ENCODE results near the gene GDPD3. TPM values are rescaled to one million over a fixed set of nuclear protein-coding genes. Genes with fewer than 3 reads are reported as not detected.

GDPD3 gene
- polyA plus RNA-seq, 1 donor from 2014 or later: not detected

DNA sequence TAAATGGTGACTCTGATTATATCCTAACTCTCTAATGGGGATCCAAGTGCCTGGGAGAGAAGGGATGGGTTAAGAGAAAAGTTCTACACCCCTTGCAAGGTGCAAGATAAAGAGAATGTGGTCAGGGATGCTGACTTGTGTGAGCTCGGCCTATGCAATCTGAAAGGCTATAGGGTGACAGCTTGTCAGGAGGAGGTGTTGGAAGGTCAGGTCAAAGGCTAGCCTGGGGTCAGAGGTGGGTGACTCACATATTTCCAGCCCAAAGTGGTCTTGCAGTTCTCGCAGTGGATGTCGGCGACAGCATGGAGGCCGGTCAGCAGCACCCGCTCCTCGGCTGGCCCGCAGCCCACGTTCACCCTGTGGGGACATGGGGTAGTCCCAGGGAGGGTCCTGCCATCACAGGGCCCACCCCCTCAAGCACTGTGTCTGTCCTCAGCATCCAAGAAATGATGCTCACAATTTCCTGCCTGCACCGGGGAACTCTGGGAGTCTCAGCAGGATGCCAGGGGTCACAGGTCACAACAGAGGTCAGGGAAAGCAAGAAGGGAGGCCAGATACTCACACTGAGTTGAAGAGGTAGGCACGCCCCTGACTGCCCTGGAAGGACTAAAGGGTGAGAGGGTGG is 18.7 kb downstream of the GDPD3 start:
- Mint-ChIP-seq H3K9me3 (peaks cover 2 to 15% (median 14%) of the 10 kb centered on the region in 3 donors), H3K4me1 (peaks cover 20 to 27% (median 24%) of the 10 kb centered on the region in 3 donors), H3K36me3 (peaks cover 7% of the 10 kb centered on the region), H3K27me3 (no peaks in the 10 kb centered on the region), H3K27ac (peak overlapping the region; percentile 82 to 94 (median 92)), H3K4me3 (peak overlapping the region; percentile 85 to 95 (median 90))

DNA sequence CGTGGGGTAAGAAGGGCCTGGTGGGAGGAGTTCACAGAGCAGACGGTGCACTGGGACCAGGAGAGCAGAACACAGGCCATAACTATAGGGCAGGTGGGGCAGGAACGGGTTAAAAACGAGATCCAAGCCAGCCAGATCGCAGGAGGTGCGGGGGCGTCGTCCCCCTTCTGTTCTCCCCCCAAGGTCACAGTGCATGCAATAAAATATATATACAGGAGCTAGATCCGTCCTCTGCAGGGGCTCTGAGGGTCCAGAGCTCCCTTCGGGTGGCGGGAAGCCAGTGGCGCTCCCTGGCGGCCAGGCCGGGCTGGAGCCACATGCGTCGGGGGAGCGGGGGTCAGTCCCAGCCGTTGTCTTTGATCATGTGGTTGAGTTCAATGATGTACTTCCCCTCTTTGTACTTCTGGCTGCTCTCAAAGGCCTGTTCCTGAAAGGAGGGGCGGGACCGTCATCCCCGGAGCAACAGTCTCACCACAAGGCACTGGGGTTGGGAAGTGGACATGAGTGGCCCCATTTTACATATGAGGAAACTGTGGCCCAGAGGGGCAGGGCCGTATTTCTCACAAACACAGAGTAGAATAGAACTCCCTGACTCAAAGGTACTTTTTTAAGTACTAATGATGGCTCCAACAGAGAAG is 20.8 kb downstream of the GDPD3 start:
- Mint-ChIP-seq H3K4me1 (peaks cover 23 to 29% (median 24%) of the 10 kb centered on the region in 3 donors), H3K27ac (peak overlapping the region; percentile 94 to 99 (median 95)), H3K9me3 (peaks cover 2 to 8% (median 5%) of the 10 kb centered on the region in 3 donors), H3K27me3 (no peaks in the 10 kb centered on the region), H3K4me3 (peak overlapping the region; percentile 90 to 96 (median 93)), H3K36me3 (peaks cover 7% of the 10 kb centered on the region)

DNA sequence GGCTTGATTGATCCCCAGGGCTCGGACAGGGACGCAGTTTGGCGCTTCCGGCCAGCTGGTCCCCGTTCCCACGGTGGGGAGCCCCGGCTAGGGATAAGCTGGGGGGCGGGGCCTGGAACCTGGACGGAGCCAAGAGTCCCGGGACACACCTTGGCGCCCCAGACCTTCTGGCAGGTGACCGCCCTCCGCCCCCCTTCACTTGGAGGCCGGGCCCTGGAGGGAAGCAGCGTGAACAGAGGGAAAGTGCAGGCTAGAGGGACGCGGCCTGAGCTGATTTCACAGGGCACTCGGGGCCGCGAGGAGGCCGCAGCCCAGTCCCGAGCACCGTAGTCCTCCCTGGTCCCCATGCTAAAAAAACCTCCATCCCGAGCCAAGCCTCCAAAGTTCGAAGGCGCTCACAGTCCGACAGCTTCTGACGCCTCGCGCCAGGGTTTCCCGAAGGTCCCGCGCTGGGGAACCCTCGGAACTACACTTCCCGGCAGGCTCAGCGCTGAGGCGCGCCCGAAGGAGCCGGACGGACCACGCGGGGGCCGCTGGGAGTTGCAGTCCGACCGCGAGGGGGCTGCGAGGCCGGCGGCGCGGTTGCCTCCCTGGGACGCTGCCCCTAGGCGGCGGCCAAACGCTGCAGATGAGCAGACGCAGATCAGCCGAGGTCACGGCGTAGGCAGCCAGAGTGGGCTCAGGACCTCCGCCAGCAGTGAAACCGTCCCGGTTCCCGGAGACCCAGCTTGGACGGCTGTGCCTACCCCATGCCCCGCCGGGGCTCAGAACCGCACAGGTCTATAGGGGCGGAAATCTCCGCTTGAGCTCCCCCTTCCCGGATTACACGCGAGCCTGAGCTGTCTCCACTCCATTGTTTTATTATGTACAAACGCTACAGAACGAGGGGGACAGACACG is 21.6 kb downstream of the GDPD3 start, which contains the start of gene TBX6:
Gene TBX6 (minus strand): TSS at position 451 of the 899 bp plus-strand sequence. CDS start 731 bp downstream, outside the sequence.
- Mint-ChIP-seq H3K4me1 (peaks cover 21 to 36% (median 29%) of the 10 kb centered on the region in 3 donors), H3K4me3 (peak within 1 kb of the TSS; percentile 90 to 96 (median 93)), H3K27me3 (no peaks in the 10 kb centered on the region), H3K9me3 (peaks cover under 1% of the 10 kb centered on the region in 3 donors), H3K27ac (peak within 1 kb of the TSS; percentile 94 to 99 (median 95)), H3K36me3 (peaks cover 2% of the 10 kb centered on the region)

DNA sequence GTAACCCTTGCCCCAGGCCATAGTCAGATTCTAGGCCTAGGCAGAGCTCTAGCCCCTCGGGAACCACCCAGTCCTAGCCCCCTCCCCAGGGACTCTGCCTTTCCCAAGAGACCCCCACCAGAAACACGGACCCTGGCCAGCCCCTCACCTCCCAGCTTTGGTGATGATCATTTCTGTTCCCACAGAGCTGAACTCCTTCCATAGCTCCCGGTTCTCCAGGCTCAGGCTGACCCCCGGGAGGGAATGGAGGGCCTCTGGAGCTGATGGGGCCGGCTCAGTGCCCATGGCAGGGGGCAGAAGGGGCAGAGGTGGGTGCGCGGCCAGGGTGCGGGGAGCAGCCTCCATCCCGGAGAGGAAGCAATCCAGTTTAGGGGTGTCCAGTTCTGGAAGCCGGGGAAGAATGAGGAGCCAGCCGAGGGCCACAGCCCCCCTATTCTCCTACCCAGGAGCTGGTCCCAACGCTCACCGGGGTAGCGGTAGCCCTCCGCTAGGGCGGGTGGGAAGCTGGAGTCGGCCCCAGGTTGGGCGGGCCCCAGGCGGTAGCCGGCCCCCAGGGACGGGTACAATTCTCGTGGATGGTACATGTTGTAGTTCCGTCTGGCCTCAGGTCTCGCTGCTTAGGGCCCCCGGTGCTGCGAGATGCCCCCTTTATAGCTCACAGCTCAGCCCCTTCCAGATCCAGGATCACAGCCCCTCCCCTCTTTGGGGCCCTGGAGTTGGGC is 22.6 kb downstream of the GDPD3 start:
- peaks cover 2% of the 10 kb centered on the region for H3K36me3 Mint-ChIP-seq
- H3K9me3 Mint-ChIP-seq: no peaks in the 10 kb centered on the region
- H3K27ac Mint-ChIP-seq: peak overlapping the region; percentile 12 to 81 (median 55)
- peak overlapping the region; percentile 41 to 72 (median 68) for H3K4me3 Mint-ChIP-seq
- peaks cover 17 to 39% (median 30%) of the 10 kb centered on the region in 3 donors for H3K4me1 Mint-ChIP-seq
- H3K27me3 Mint-ChIP-seq: no peaks in the 10 kb centered on the region

DNA sequence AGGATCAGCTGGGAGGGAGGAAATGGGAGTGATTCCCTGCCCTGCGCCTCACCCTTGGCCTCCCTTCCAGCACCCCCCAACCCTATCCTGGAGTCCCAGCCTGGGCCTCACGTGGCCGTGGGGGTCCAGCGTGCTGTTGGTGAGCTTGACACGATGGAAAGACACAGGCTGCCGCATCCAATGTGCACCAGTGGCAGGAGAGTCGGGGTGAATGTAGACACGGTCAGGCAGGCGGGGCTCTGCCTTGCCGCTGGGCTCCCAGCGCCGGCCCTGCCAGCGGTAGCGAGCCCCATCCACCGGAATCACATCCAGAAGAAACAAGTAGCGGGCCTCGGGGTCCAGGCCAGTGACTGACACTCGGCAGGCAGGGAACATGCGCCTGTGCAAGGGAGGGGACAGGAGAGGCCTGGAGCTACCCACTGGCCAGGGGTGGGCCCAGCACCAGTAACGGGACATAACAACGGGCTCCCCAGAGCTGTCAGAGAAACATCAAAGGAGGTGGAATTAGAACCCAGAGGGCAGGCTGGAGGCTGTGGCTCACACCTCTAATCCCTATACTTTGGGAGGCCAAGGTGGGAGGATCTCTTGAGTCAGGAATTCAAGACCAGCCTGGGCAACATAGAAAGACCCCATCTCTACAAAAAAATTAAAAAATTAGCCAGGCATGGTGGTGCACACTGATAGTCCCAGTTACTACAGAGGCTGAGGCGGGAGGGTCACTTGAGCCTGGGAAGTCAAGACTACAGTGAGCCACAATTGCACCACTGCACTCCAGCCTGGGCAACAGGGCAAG is 24.3 kb downstream of the GDPD3 start:
- H3K36me3 Mint-ChIP-seq: no peaks in the 10 kb centered on the region
- no peaks in the 10 kb centered on the region for H3K9me3 Mint-ChIP-seq
- peak overlapping the region; percentile 55 to 87 (median 58) for H3K27ac Mint-ChIP-seq
- peak overlapping the region in 3 of 4 donors; percentile 27 to 63 (median 49) for H3K4me3 Mint-ChIP-seq
- H3K4me1 Mint-ChIP-seq: peaks cover 13 to 30% (median 23%) of the 10 kb centered on the region in 3 donors
- no peaks in the 10 kb centered on the region for H3K27me3 Mint-ChIP-seq

DNA sequence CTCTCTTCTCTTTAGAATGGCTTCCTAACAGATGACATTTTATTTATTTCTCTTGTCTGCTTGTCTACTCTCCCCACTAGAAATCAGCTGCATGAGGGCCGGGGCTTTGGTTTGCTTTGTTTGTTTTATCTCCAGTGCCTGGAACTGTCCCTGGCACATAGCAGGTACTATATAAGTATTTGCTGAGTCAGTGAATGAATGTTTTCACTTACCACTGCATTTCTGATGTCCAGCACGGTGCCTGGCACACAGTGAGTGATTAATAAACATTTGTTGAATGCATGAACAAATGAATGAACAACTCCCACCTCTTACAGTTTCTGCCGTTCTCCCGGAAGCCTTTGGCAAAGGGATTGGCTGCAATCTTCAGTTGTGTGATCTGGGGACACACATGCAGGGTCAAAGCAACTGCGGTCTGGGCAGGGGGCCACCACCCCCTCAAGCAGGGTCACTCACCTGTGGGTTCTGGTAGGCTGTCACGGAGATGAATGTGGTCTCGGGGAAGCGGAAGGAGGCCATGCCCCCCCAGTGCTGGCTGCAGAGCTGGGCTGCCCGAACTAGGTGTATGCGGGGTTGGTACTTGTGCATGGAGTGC is 25.0 kb downstream of the GDPD3 start:
- H3K9me3 Mint-ChIP-seq: no peaks in the 10 kb centered on the region
- H3K4me1 Mint-ChIP-seq: peaks cover 13 to 28% (median 23%) of the 10 kb centered on the region in 3 donors
- peak overlapping the region in 2 of 4 donors; percentile 39 to 49 for H3K4me3 Mint-ChIP-seq
- no peaks in the 10 kb centered on the region for H3K36me3 Mint-ChIP-seq
- no peaks in the 10 kb centered on the region for H3K27me3 Mint-ChIP-seq
- peak overlapping the region in 2 of 3 donors; percentile 42 to 58 for H3K27ac Mint-ChIP-seq

DNA sequence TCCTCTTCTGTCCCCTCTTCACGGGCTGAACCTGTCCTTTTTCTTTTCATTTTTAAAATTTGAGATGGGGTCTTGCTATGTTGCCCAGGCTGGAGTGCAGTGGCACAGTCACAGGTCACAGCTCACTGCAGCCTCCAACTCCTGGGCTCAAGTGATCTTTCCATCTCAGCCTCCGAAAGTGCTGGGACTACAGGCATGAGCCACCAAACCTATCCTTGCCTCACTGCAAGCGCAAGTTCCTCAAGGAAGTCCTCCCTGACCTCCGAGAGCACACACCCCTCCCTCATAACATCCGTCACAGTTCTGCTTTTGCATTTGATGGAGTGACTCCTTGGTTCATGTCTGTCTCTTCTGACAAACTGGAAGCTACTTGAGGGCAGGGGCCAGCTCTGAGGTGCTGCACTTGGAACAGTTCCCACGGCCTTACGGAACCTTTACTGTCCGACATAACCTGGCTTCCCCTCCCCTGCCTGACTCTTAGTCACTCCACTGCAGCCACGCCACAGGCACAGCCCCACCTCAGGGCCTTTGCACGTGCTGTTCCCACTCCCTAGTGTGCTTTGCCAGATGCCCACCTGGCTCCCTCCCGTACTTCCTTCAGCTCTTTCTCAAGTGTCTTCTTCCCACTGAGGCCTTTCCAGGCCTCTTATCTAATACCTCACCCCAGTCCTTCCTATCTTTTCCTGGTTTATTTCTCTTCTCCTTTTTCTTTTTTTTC is 26.0 kb downstream of the GDPD3 start:
- no peaks in the 10 kb centered on the region for H3K27me3 Mint-ChIP-seq
- H3K36me3 Mint-ChIP-seq: no peaks in the 10 kb centered on the region
- H3K4me1 Mint-ChIP-seq: peaks cover 6 to 23% (median 18%) of the 10 kb centered on the region in 3 donors
- H3K4me3 Mint-ChIP-seq: peak overlapping the region in 1 of 4 donors; percentile 5
- peak overlapping the region; percentile 35 to 80 (median 68) for H3K27ac Mint-ChIP-seq
- H3K9me3 Mint-ChIP-seq: no peaks in the 10 kb centered on the region

DNA sequence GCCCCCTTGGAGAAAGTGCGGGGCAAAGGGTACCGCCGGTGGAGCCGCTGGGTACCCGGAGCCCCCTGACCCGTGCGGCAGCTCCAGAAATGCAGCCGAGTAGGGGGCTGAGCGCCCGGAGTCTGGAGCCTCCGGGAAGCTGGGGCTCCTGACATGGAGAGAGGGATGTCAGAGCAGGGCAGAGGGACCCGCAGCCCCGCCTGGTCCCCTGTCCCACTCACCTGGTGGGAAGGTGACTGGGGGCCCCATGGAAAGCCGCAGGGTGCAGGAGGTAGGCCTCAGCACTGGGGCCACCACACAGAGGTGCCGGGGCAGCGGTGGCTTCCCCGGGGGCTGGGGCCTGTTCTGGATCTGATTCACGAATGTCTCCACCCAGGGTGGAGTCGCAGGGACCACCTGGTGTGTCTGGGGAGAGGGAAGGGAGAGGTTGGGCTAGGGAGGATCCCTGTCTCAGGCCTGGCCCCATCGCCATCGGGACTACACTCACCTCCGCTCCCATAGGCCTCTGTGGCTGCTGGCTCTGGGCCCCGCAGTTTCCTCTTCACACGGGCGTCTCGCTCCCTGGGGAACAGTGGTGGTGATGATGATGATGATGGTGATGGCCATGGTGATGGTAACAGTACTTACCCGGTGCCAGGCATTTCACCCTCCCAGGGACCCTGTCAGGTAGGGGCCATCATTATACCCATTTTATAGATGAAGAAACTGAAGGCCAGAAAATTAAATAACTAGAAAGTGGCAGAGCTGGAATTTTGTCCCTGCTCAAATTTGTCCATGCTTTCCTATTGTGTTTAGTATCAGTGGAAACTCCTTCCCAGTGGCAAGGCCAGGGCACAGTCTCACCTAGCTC is 26.8 kb downstream of the GDPD3 start:
- H3K27me3 Mint-ChIP-seq: no peaks in the 10 kb centered on the region
- H3K27ac Mint-ChIP-seq: peak overlapping the region; percentile 35 to 68 (median 67)
- peak overlapping the region in 3 of 4 donors; percentile 5 to 72 (median 17) for H3K4me3 Mint-ChIP-seq
- H3K4me1 Mint-ChIP-seq: peaks cover under 1 to 21% (median 16%) of the 10 kb centered on the region in 3 donors
- H3K36me3 Mint-ChIP-seq: no peaks in the 10 kb centered on the region
- no peaks in the 10 kb centered on the region for H3K9me3 Mint-ChIP-seq

DNA sequence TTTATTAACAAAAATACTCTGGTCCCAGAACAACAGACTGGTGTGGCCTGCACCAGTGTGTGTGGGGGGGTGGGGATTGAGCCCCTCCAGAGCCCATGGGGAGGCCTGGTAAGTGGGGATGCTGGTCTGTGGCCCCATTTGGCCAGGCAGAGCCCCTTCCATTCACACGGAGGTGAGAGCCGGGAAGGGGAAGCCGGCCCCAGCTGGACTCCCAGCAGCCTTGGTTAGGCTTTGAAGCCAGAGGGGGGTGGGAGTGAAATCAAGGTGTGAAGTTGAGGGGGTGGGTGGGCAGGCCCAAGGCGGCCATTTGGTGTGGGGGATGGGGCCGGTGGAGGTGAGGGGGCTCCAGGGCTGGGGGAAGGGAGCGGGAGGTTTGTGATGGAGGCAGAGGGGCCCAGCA is 27.5 kb downstream of the GDPD3 start:
- H3K36me3 Mint-ChIP-seq: no peaks in the 10 kb centered on the region
- peaks cover 0 to 21% (median 16%) of the 10 kb centered on the region in 3 donors for H3K4me1 Mint-ChIP-seq
- peak overlapping the region in 1 of 3 donors; percentile 35 for H3K27ac Mint-ChIP-seq
- H3K9me3 Mint-ChIP-seq: no peaks in the 10 kb centered on the region
- no peaks in the 10 kb centered on the region for H3K27me3 Mint-ChIP-seq
- no peak overlapping the region for H3K4me3 Mint-ChIP-seq

DNA sequence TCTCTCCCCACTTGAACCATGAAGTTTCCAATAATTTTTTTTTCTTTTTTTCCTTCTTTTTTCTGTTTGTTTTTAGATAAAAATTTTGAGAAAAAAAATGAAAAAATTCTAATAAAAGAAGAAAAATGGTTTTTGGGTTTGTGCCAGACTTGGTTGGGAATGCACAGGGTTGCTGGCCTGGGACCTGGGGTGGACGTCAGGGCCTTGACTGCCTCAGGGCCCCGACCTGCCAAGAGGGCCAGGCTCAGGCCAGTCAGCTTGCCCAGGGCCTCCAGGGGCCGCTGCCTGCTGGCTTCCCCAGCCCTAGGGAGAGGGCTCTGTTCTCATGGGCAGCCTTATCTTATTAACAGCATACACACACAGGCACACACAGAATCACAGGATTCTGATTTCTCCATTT is 28.1 kb downstream of the GDPD3 start:
- Mint-ChIP-seq H3K36me3 (no peaks in the 10 kb centered on the region), H3K4me3 (no peak overlapping the region)

DNA sequence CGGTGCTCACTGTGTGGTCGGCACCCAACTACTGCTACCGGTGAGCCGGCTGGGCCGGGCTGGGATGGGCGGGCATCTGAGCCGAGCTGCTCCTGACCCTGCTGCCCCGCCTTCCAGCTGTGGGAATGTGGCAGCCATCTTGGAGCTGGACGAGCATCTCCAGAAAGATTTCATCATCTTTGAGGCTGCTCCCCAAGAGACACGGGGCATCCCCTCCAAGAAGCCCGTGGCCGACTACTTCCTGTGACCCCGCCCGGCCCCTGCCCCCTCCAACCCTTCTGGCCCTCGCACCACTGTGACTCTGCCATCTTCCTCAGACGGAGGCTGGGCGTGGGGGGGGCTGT is 28.5 kb downstream of the GDPD3 start:
- H3K27ac Mint-ChIP-seq: no peak overlapping the region

More for the DNA sequence above, 28.1 kb downstream of the GDPD3 start:
- Mint-ChIP-seq H3K4me1 (peaks cover 0 to 18% (median 16%) of the 10 kb centered on the region in 3 donors), H3K27ac (peak overlapping the region in 1 of 3 donors; percentile 67), H3K27me3 (no peaks in the 10 kb centered on the region), H3K9me3 (no peaks in the 10 kb centered on the region)

More for the DNA sequence above, 28.5 kb downstream of the GDPD3 start:
- Mint-ChIP-seq H3K9me3 (no peaks in the 10 kb centered on the region), H3K4me1 (peaks cover 0 to 13% (median 12%) of the 10 kb centered on the region in 3 donors), H3K36me3 (no peaks in the 10 kb centered on the region), H3K27me3 (no peaks in the 10 kb centered on the region), H3K4me3 (no peak overlapping the region)

Measured in IgD-negative memory B cell (primary cell).